Measurements from ENCODE around the gene ZNFX1. TPM values are rescaled to one million over a fixed set of nuclear protein-coding genes. Genes with fewer than 3 reads are reported as not detected.
"Not testable (repeated sequence)": the region's sequence is repeated elsewhere in the genome, so short reads cannot be mapped to it uniquely, and the experiment has no call there.

The ZNFX1 gene
- polyA plus RNA-seq, 1 donor from 2014 or later: 45.2 TPM

- Mint-ChIP-seq H3K27ac (no peak overlapping the region), H3K4me1 (peaks cover 0 to 5% (median 4%) of the 10 kb centered on the region in 3 donors), H3K9me3 (no peaks in the 10 kb centered on the region), H3K4me3 (no peak overlapping the region), H3K27me3 (no peaks in the 10 kb centered on the region), H3K36me3 (peaks cover 9% of the 10 kb centered on the region)
These were observed 44.6 kb downstream of the ZNFX1 start for GRCh38 chr20:49233226-49233625.

GRCh38 chr20:49231471-49231870, 46.4 kb downstream of the ZNFX1 start:
- Mint-ChIP-seq H3K36me3 (peaks cover 5% of the 10 kb centered on the region), H3K4me1 (peaks cover 0 to 5% (median 4%) of the 10 kb centered on the region in 3 donors), H3K27ac (peak overlapping the region in 2 of 3 donors; percentile 5 to 84), H3K4me3 (no peak overlapping the region), H3K9me3 (no peaks in the 10 kb centered on the region), H3K27me3 (no peaks in the 10 kb centered on the region)

GRCh38 chr20:49230561-49231133, 47.2 kb downstream of the ZNFX1 start:
- H3K4me3 Mint-ChIP-seq: peak overlapping the region in 2 of 4 donors; percentile 45 to 56
- no peaks in the 10 kb centered on the region for H3K27me3 Mint-ChIP-seq
- H3K4me1 Mint-ChIP-seq: peaks cover 0 to 5% (median 4%) of the 10 kb centered on the region in 3 donors
- peaks cover 5% of the 10 kb centered on the region for H3K36me3 Mint-ChIP-seq
- peak overlapping the region in 2 of 3 donors; percentile 10 to 84 for H3K27ac Mint-ChIP-seq
- no peaks in the 10 kb centered on the region for H3K9me3 Mint-ChIP-seq

- Mint-ChIP-seq H3K27me3 (no peaks in the 10 kb centered on the region), H3K36me3 (peaks cover 8% of the 10 kb centered on the region), H3K27ac (peak overlapping the region in 1 of 3 donors; percentile 10)
These were observed 47.8 kb downstream of the ZNFX1 start for GRCh38 chr20:49230021-49230420.

GRCh38 chr20:49229381-49229780, 48.5 kb downstream of the ZNFX1 start:
- Mint-ChIP-seq H3K9me3 (no peaks in the 10 kb centered on the region), H3K4me3 (peak overlapping the region in 1 of 4 donors; percentile 32), H3K27ac (no peak overlapping the region), H3K27me3 (no peaks in the 10 kb centered on the region), H3K4me1 (peaks cover 0 to 6% (median 5%) of the 10 kb centered on the region in 3 donors), H3K36me3 (peaks cover 10% of the 10 kb centered on the region)

More at GRCh38 chr20:49230021-49230420, 47.8 kb downstream of the ZNFX1 start:
- no peak overlapping the region for H3K4me3 Mint-ChIP-seq
- no peaks in the 10 kb centered on the region for H3K9me3 Mint-ChIP-seq
- H3K4me1 Mint-ChIP-seq: peaks cover 0 to 5% (median 4%) of the 10 kb centered on the region in 3 donors

GRCh38 chr20:49228676-49229075, 49.2 kb downstream of the ZNFX1 start:
- Mint-ChIP-seq H3K4me1 (peaks cover 0 to 6% (median 5%) of the 10 kb centered on the region in 3 donors), H3K27ac (peak overlapping the region in 1 of 3 donors; percentile 39)

GRCh38 chr20:49225896-49226295, 52.0 kb downstream of the ZNFX1 start:
- peaks cover 12% of the 10 kb centered on the region for H3K36me3 Mint-ChIP-seq
- H3K9me3 Mint-ChIP-seq: no peaks in the 10 kb centered on the region
- no peaks in the 10 kb centered on the region for H3K27me3 Mint-ChIP-seq

More at GRCh38 chr20:49228676-49229075, 49.2 kb downstream of the ZNFX1 start:
- Mint-ChIP-seq H3K27me3 (no peaks in the 10 kb centered on the region), H3K36me3 (peaks cover 12% of the 10 kb centered on the region), H3K4me3 (no peak overlapping the region), H3K9me3 (no peaks in the 10 kb centered on the region)

GRCh38 chr20:49219924-49220831, 57.7 kb downstream of the ZNFX1 start:
- Mint-ChIP-seq H3K27ac (peak overlapping the region; percentile 82 to 98 (median 97)), H3K4me3 (peak overlapping the region; percentile 84 to 97 (median 94)), H3K4me1 (peaks cover 10 to 22% (median 16%) of the 10 kb centered on the region in 3 donors), H3K36me3 (peaks cover 6% of the 10 kb centered on the region), H3K27me3 (no peaks in the 10 kb centered on the region), H3K9me3 (no peaks in the 10 kb centered on the region)

More at GRCh38 chr20:49225896-49226295, 52.0 kb downstream of the ZNFX1 start:
- no peak overlapping the region for H3K27ac Mint-ChIP-seq
- peak overlapping the region in 1 of 4 donors; percentile 68 for H3K4me3 Mint-ChIP-seq
- H3K4me1 Mint-ChIP-seq: peaks cover 0 to 8% (median 5%) of the 10 kb centered on the region in 3 donors

- H3K36me3 Mint-ChIP-seq: peaks cover 4% of the 10 kb centered on the region
- H3K4me3 Mint-ChIP-seq: peak within 1 kb of the TSS; percentile 84 to 97 (median 94)
- H3K27me3 Mint-ChIP-seq: no peaks in the 10 kb centered on the region
These were observed 58.5 kb downstream of the ZNFX1 start, which contains the start of gene DDX27 for GRCh38 chr20:49219091-49219923. TSS of gene DDX27 (plus strand) at chr20:49219416. CDS start at chr20:49219449, 33 bp downstream.

GRCh38 chr20:49218739-49219090, 59.1 kb downstream of the ZNFX1 start:
- H3K27me3 Mint-ChIP-seq, H3K9me3 Mint-ChIP-seq, H3K36me3 Mint-ChIP-seq: not testable (repeated sequence)
- Mint-ChIP-seq H3K27ac (peak overlapping the region; percentile 82 to 98 (median 97)), H3K4me3 (peak overlapping the region; percentile 84 to 97 (median 94)), H3K4me1 (peaks cover 10 to 22% (median 14%) of the 10 kb centered on the region in 3 donors)

More at GRCh38 chr20:49219091-49219923, 58.5 kb downstream of the ZNFX1 start, which contains the start of gene DDX27:
- peak within 1 kb of the TSS; percentile 82 to 98 (median 97) for H3K27ac Mint-ChIP-seq
- peaks cover 10 to 22% (median 14%) of the 10 kb centered on the region in 3 donors for H3K4me1 Mint-ChIP-seq
- H3K9me3 Mint-ChIP-seq: no peaks in the 10 kb centered on the region

- H3K27ac Mint-ChIP-seq: peak overlapping the region; percentile 46 to 84 (median 78)
These were observed 60.8 kb downstream of the ZNFX1 start for GRCh38 chr20:49216991-49217578.

GRCh38 chr20:49215232-49215631, 62.6 kb downstream of the ZNFX1 start:
- no peak overlapping the region for H3K4me3 Mint-ChIP-seq
- no peak overlapping the region for H3K27ac Mint-ChIP-seq
- H3K27me3 Mint-ChIP-seq: peaks cover 1% of the 10 kb centered on the region
- peaks cover 2 to 6% (median 2%) of the 10 kb centered on the region in 3 donors for H3K9me3 Mint-ChIP-seq
- peaks cover 10 to 15% (median 11%) of the 10 kb centered on the region in 3 donors for H3K4me1 Mint-ChIP-seq
- H3K36me3 Mint-ChIP-seq: peaks cover 3% of the 10 kb centered on the region

More at GRCh38 chr20:49216991-49217578, 60.8 kb downstream of the ZNFX1 start:
- peaks cover 1% of the 10 kb centered on the region for H3K27me3 Mint-ChIP-seq
- no peaks in the 10 kb centered on the region for H3K9me3 Mint-ChIP-seq
- H3K4me1 Mint-ChIP-seq: peaks cover 10 to 22% (median 14%) of the 10 kb centered on the region in 3 donors
- peak overlapping the region in 3 of 4 donors; percentile 44 to 87 (median 71) for H3K4me3 Mint-ChIP-seq
- peaks cover 4% of the 10 kb centered on the region for H3K36me3 Mint-ChIP-seq

GRCh38 chr20:49214571-49214970, 63.3 kb downstream of the ZNFX1 start:
- Mint-ChIP-seq H3K27ac (no peak overlapping the region), H3K4me1 (peaks cover 6 to 10% (median 8%) of the 10 kb centered on the region in 3 donors)

GRCh38 chr20:49210757-49211110, 67.1 kb downstream of the ZNFX1 start:
- peaks cover 2 to 10% (median 2%) of the 10 kb centered on the region in 3 donors for H3K9me3 Mint-ChIP-seq
- H3K4me1 Mint-ChIP-seq: no peaks in the 10 kb centered on the region
- H3K4me3 Mint-ChIP-seq: no peak overlapping the region
- H3K36me3 Mint-ChIP-seq: peaks cover 3% of the 10 kb centered on the region
- no peak overlapping the region for H3K27ac Mint-ChIP-seq
- H3K27me3 Mint-ChIP-seq: peaks cover 1% of the 10 kb centered on the region

More at GRCh38 chr20:49214571-49214970, 63.3 kb downstream of the ZNFX1 start:
- H3K36me3 Mint-ChIP-seq: peaks cover 3% of the 10 kb centered on the region
- H3K4me3 Mint-ChIP-seq: no peak overlapping the region
- H3K9me3 Mint-ChIP-seq: peaks cover 2 to 10% (median 2%) of the 10 kb centered on the region in 3 donors
- peaks cover 1% of the 10 kb centered on the region for H3K27me3 Mint-ChIP-seq

Measured in IgD-negative memory B cell (primary cell).